Testis (tissue), 2 donors: ENCODE measurements around the gene DFFB.

ENCODE experiments used
- POLR2A ChIP-seq: fragments of 450-650 bp; IDR thresholded peaks from one replicate; pipeline ENCODE4 v1.6.1; 2017; ENCODE audit warnings: antibody characterized with exemption, mild to moderate bottlenecking, moderate library complexity
- TF ChIP-seq, protein P1 (sequence below), 3 experiments: fragments of 450-650 bp in 2 of 3; fragments of 200-600 bp in 1 of 3; sonication (generic) in 1 of 3; IDR thresholded peaks; one replicate each; pipeline ENCODE4 v1.5.1; 2016 to 2019; ENCODE audit warnings: antibody characterized with exemption in 3 of 3, mild to moderate bottlenecking in 2 of 3, moderate library complexity in 1 of 3

DNA sequence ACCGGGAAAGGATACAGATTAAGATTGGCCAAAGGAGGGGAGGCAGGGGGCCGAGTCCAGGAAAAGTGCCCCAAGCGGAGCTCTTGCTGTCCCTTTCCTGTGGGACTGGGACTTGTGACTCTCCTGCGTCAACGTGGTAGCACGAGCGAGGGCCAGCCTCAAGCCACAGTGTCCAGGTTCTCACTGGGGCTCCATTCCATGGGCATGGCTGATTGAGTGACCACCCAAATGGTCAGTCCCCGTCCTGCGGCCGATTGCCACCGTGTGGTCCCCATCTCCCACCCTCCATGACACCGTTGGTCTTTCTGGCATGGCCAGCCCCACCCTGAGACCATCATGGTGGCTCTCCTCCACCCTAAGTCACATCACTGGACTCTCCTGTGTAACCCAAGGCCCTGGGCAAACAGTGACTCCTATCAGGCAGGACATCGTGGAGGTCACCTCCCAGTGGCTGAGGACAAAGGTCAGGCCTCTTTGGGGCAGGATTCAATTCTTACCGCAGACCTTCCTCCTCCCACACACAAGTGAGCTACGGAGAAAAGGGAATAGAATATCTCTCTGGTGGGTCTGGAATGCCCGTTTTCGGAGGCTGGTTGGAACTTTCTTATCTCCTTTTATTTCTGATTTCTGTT is 51.7 kb downstream of the DFFB start:
- TF ChIP-seq, protein P1, sequence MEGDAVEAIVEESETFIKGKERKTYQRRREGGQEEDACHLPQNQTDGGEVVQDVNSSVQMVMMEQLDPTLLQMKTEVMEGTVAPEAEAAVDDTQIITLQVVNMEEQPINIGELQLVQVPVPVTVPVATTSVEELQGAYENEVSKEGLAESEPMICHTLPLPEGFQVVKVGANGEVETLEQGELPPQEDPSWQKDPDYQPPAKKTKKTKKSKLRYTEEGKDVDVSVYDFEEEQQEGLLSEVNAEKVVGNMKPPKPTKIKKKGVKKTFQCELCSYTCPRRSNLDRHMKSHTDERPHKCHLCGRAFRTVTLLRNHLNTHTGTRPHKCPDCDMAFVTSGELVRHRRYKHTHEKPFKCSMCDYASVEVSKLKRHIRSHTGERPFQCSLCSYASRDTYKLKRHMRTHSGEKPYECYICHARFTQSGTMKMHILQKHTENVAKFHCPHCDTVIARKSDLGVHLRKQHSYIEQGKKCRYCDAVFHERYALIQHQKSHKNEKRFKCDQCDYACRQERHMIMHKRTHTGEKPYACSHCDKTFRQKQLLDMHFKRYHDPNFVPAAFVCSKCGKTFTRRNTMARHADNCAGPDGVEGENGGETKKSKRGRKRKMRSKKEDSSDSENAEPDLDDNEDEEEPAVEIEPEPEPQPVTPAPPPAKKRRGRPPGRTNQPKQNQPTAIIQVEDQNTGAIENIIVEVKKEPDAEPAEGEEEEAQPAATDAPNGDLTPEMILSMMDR (IDR thresholded peaks at IDR 0.05) = no peak
- no peak for TF ChIP-seq POLR2A
